ENCODE measurements around the gene LTK. TPM values are rescaled to one million over a fixed set of nuclear protein-coding genes. Genes with fewer than 3 reads are reported as not detected.
A peak's percentile ranks its signal among the peaks of the same experiment; 100 is the strongest.

Gene LTK
- polyA plus RNA-seq, 3 donors = 0.12 TPM; not detected in 2

DNA sequence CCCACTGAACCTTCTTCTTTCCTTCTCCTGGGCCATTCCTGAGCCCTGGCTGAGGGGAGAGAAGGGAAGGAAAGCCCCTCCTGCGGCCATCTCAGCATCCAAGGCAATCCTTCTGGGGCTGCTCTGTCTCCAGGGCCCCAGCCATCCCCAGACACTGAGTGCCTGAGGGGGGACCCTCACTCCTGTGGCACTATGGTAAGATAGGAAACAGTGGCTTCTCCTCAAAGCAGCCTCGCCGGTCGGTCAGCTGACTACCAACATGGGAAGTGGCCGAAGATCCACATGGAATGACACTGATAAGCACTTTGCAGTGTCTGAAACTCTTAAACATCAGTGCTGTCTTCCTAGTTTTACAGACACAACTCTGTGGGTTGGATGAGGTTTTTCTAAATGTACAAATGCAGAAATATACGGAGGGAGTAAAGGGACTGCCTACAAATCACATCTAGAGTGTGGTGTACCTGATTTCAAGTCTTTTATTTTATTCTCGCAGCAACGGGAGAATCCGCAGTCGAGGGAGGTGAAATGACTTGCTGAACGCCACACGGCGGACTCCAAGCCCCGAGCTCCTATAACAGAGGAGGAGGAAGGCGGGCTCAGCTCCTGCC, 20.9 kb downstream of the LTK start:
- H3K9me3 Mint-ChIP-seq = peaks cover 0 to 22% (median 4%) of the 10 kb centered on the region in 7 donors
- peak overlapping the region; percentile 64 for H3K9ac ChIP-seq (ENCODE audit: insufficient read depth, low read length, poor library complexity, severe bottlenecking)
- H3K27me3 ChIP-seq (ENCODE audit: control insufficient read depth in 2 of 2, insufficient read depth in 2 of 2, low read length in 2 of 2) = peaks cover 45 to 70% of the 10 kb centered on the region in 2 donors
- H2AFZ ChIP-seq (ENCODE audit: insufficient read depth, low read depth, low read length, poor library complexity, severe bottlenecking) = peak overlapping the region; percentile 92
- H3K36me3 ChIP-seq (replicated peaks in 1 of 2; ENCODE audit: control insufficient read depth in 1 of 2, insufficient read depth in 2 of 2, low read length in 2 of 2) = no peaks in the 10 kb centered on the region
- no peaks in the 10 kb centered on the region for H3K9me3 ChIP-seq (replicated peaks in 1 of 2; ENCODE audit: control insufficient read depth in 1 of 2, insufficient read depth in 1 of 2, low read length in 2 of 2)
- peak overlapping the region; percentile 86 to 92 for H3K4me3 Mint-ChIP-seq
- peaks cover 49 to 77% (median 68%) of the 10 kb centered on the region in 3 donors for H3K27me3 Mint-ChIP-seq (ENCODE audit: low read depth in 3 of 3)
- no peaks in the 10 kb centered on the region for H4K20me1 ChIP-seq (ENCODE audit: insufficient read depth, low read length)
- peak overlapping the region; percentile 41 to 90 (median 47) for H3K4me3 ChIP-seq (replicated peaks in 1 of 3; ENCODE audit: low read depth in 2 of 3, low read length in 3 of 3)
- H3K36me3 Mint-ChIP-seq = peaks cover 4 to 7% of the 10 kb centered on the region in 2 donors
- H3K4me1 Mint-ChIP-seq = peaks cover 20% of the 10 kb centered on the region
- intact Hi-C loops (cut with micrococcal nuclease) = no loop called here
- peaks cover 31 to 34% of the 10 kb centered on the region in 2 donors for H3K4me1 ChIP-seq (ENCODE audit: control insufficient read depth in 1 of 2, insufficient read depth in 2 of 2, low read length in 2 of 2)
- H3K27ac Mint-ChIP-seq = no peak overlapping the region
- no peaks in the 10 kb centered on the region for H3K79me2 ChIP-seq (ENCODE audit: insufficient read depth, low read length)
- TF ChIP-seq, protein P1, sequence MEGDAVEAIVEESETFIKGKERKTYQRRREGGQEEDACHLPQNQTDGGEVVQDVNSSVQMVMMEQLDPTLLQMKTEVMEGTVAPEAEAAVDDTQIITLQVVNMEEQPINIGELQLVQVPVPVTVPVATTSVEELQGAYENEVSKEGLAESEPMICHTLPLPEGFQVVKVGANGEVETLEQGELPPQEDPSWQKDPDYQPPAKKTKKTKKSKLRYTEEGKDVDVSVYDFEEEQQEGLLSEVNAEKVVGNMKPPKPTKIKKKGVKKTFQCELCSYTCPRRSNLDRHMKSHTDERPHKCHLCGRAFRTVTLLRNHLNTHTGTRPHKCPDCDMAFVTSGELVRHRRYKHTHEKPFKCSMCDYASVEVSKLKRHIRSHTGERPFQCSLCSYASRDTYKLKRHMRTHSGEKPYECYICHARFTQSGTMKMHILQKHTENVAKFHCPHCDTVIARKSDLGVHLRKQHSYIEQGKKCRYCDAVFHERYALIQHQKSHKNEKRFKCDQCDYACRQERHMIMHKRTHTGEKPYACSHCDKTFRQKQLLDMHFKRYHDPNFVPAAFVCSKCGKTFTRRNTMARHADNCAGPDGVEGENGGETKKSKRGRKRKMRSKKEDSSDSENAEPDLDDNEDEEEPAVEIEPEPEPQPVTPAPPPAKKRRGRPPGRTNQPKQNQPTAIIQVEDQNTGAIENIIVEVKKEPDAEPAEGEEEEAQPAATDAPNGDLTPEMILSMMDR (IDR thresholded peaks at IDR 0.05) = no peak
- no peak for DNase-seq
- WGBS (ENCODE audit: insufficient coverage) = 0% methylated on average over 8 of the region's 15 CpGs
- no peak overlapping the region for H3K27ac ChIP-seq (ENCODE audit: low read depth in 1 of 2, low read length in 2 of 2)
- H3K4me2 ChIP-seq (replicated peaks; ENCODE audit: extremely low read depth, low read length, poor library complexity, severe bottlenecking) = peak overlapping the region; percentile 98

DNA sequence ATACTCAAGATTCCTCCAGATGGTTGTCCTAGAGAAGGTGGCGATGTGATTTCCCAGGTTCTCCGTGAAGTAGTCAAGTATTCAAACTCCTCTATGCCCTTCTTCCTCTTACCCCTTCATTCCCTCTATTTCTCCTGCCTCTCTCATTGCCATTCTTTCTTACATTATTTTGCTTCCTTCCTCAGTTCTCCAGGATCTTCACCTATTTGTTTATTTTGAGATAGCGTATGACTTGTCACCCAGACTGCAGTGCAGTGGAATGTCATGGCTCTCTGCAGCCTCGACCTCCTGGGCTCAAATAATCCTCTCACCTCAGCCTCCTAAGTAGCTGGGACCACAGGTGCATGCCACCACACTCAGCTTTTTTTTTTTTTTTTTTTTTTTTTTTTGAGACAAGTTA, 21.7 kb downstream of the LTK start:
- no peak overlapping the region for H3K9ac ChIP-seq (ENCODE audit: insufficient read depth, low read length, poor library complexity, severe bottlenecking)
- TF ChIP-seq, protein P1 (IDR thresholded peaks at IDR 0.05) = no peak
- WGBS (ENCODE audit: insufficient coverage) = 93% methylated on average over 2 of the region's 4 CpGs

More for the DNA sequence above, 21.7 kb downstream of the LTK start:
- no peak for DNase-seq
- Mint-ChIP-seq H3K4me1 (peaks cover 20% of the 10 kb centered on the region), H3K9me3 (peaks cover 0 to 22% (median 4%) of the 10 kb centered on the region in 7 donors), H3K27ac (no peak overlapping the region), H3K27me3 (ENCODE audit: low read depth in 3 of 3) (peaks cover 44 to 69% (median 60%) of the 10 kb centered on the region in 3 donors), H3K4me3 (peak overlapping the region in 1 of 2 donors; percentile 79), H3K36me3 (peaks cover 2 to 7% of the 10 kb centered on the region in 2 donors)
- peaks cover 31 to 34% of the 10 kb centered on the region in 2 donors for H3K4me1 ChIP-seq (ENCODE audit: control insufficient read depth in 1 of 2, insufficient read depth in 2 of 2, low read length in 2 of 2)
- no peaks in the 10 kb centered on the region for H3K9me3 ChIP-seq (replicated peaks in 1 of 2; ENCODE audit: control insufficient read depth in 1 of 2, insufficient read depth in 1 of 2, low read length in 2 of 2)
- no peaks in the 10 kb centered on the region for H3K36me3 ChIP-seq (replicated peaks in 1 of 2; ENCODE audit: control insufficient read depth in 1 of 2, insufficient read depth in 2 of 2, low read length in 2 of 2)
- H3K27me3 ChIP-seq (ENCODE audit: control insufficient read depth in 2 of 2, insufficient read depth in 2 of 2, low read length in 2 of 2) = peaks cover 42 to 62% of the 10 kb centered on the region in 2 donors
- no peak overlapping the region for H2AFZ ChIP-seq (ENCODE audit: insufficient read depth, low read depth, low read length, poor library complexity, severe bottlenecking)
- H3K79me2 ChIP-seq (ENCODE audit: insufficient read depth, low read length) = no peaks in the 10 kb centered on the region
- H3K4me2 ChIP-seq (replicated peaks; ENCODE audit: extremely low read depth, low read length, poor library complexity, severe bottlenecking) = no peak overlapping the region
- no peak overlapping the region for H3K4me3 ChIP-seq (replicated peaks in 1 of 3; ENCODE audit: low read depth in 2 of 3, low read length in 3 of 3)
- intact Hi-C loops (cut with micrococcal nuclease) = no loop called here
- no peak overlapping the region for H3K27ac ChIP-seq (ENCODE audit: low read depth in 1 of 2, low read length in 2 of 2)
- H4K20me1 ChIP-seq (ENCODE audit: insufficient read depth, low read length) = no peaks in the 10 kb centered on the region

Data from CD14-positive monocyte (primary cell).